Astrocyte (in vitro differentiated cells and primary cell): ENCODE measurements around the gene CAPS. TPM values are rescaled to one million over a fixed set of nuclear protein-coding genes. Genes with fewer than 3 reads are reported as not detected.

Experiments used
- DNase-seq: peaks from one replicate; pipeline ENCODE4 v3.0.0-alpha.2; 2010; ENCODE audit warnings: low read depth
- FAIRE-seq: peaks from 2 replicates; lab custom pipeline; 2011; peaks lifted over from hg19 to GRCh38; lab: Jason Lieb, UNC
- H2AFZ ChIP-seq: 2 replicates; pipeline ENCODE4 v1.6.0; 2012; ENCODE audit warnings: low read depth, low read length, inconsistent platforms
- H3K27ac ChIP-seq: 2 replicates; pipeline ENCODE4 v1.5.1; 2011; ENCODE audit warnings: low read depth, low read length, inconsistent platforms
- H3K27me3 ChIP-seq: 2 replicates; pipeline ENCODE4 v1.6.0; 2011; ENCODE audit warnings: low read length, inconsistent platforms; ENCODE audit not compliant: insufficient read depth
- H3K36me3 ChIP-seq: 2 replicates; pipeline ENCODE4 v1.5.1; 2011; ENCODE audit warnings: low read length, inconsistent platforms; ENCODE audit not compliant: insufficient read depth
- H3K4me1 ChIP-seq: 2 replicates; pipeline ENCODE4 v1.5.1; 2011; ENCODE audit warnings: low read length, inconsistent platforms; ENCODE audit not compliant: insufficient read depth
- H3K4me2 ChIP-seq: 2 replicates; pipeline ENCODE4 v1.6.0; 2012; ENCODE audit warnings: low read length, inconsistent platforms
- H3K4me3 ChIP-seq: 2 replicates; pipeline ENCODE4 v1.5.1; 2011; ENCODE audit warnings: low read depth, mild to moderate bottlenecking, low read length, inconsistent platforms; ENCODE audit not compliant: insufficient read depth
- H3K79me2 ChIP-seq: 2 replicates; pipeline ENCODE4 v1.6.0; 2012; ENCODE audit warnings: mild to moderate bottlenecking, low read length, inconsistent platforms; ENCODE audit not compliant: insufficient read depth
- H3K9ac ChIP-seq: 2 replicates; pipeline ENCODE4 v1.6.0; 2012; ENCODE audit warnings: mild to moderate bottlenecking, low read length, inconsistent platforms
- H3K9me3 ChIP-seq: 2 replicates; pipeline ENCODE4 v1.5.1; 2012; ENCODE audit warnings: low read depth, mild to moderate bottlenecking, low read length, inconsistent platforms; ENCODE audit not compliant: insufficient read depth
- H4K20me1 ChIP-seq: 2 replicates; pipeline ENCODE4 v1.6.0; 2012; ENCODE audit warnings: low read length, inconsistent platforms; ENCODE audit not compliant: insufficient read depth
- H3K27ac Mint-ChIP-seq: one replicate; pipeline ENCODE4 v1.8.0; 2021; ENCODE audit warnings: mild to moderate bottlenecking, mixed read lengths; ENCODE audit not compliant: unreplicated experiment
- H3K27me3 Mint-ChIP-seq: one replicate; pipeline ENCODE4 v1.8.0; 2021; ENCODE audit warnings: low read depth, mixed read lengths; ENCODE audit not compliant: unreplicated experiment
- H3K36me3 Mint-ChIP-seq: one replicate; pipeline ENCODE4 v1.8.0; 2021; ENCODE audit warnings: low read depth, mixed read lengths; ENCODE audit not compliant: unreplicated experiment
- H3K4me1 Mint-ChIP-seq: one replicate; pipeline ENCODE4 v1.8.0; 2021; ENCODE audit warnings: low read depth, mixed read lengths; ENCODE audit not compliant: unreplicated experiment
- H3K4me3 Mint-ChIP-seq: one replicate; pipeline ENCODE4 v1.8.0; 2021; ENCODE audit warnings: mild to moderate bottlenecking, moderate library complexity, mixed read lengths; ENCODE audit not compliant: unreplicated experiment
- H3K9me3 Mint-ChIP-seq: one replicate; pipeline ENCODE4 v1.8.0; 2021; ENCODE audit warnings: mild to moderate bottlenecking, mixed read lengths; ENCODE audit not compliant: unreplicated experiment
- EZH2 ChIP-seq: IDR thresholded peaks from 2 replicates; pipeline ENCODE4 v1.6.1; 2012; ENCODE audit warnings: mild to moderate bottlenecking, low read length, inconsistent platforms; ENCODE audit not compliant: insufficient read depth
- total RNA-seq: library from RNA; stranded (reverse); gene quantifications from 2 replicates; pipeline ENCODE4 v1.2.1, GENCODE V29; 2021
- TF ChIP-seq, protein P1 (sequence below): IDR thresholded peaks from 2 replicates; pipeline ENCODE4 v1.5.1; 2011; ENCODE audit warnings: low read depth, mild to moderate bottlenecking, inconsistent platforms, low read length, moderate library complexity; ENCODE audit not compliant: insufficient read depth

Gene CAPS
- total RNA-seq, 1 donor from 2014 or later = 6.2 TPM

- no peak overlapping the region for H3K27ac Mint-ChIP-seq
- DNase-seq = peak; percentile 27
- Histone ChIP-seq H2AFZ (no peak overlapping the region), H3K27ac (no peak overlapping the region), H4K20me1 (peaks cover 96% of the 10 kb centered on the region), H3K4me3 (no peak overlapping the region), H3K4me2 (peak overlapping the region; percentile 30), H3K9ac (no peak overlapping the region), H3K36me3 (peaks cover 10% of the 10 kb centered on the region), H3K9me3 (no peaks in the 10 kb centered on the region), H3K79me2 (peaks cover 88% of the 10 kb centered on the region), H3K27me3 (no peaks in the 10 kb centered on the region), H3K4me1 (peaks cover 11% of the 10 kb centered on the region)
- no peaks in the 10 kb centered on the region for H3K9me3 Mint-ChIP-seq
- TF ChIP-seq EZH2 = no peak
- TF ChIP-seq, protein P1, sequence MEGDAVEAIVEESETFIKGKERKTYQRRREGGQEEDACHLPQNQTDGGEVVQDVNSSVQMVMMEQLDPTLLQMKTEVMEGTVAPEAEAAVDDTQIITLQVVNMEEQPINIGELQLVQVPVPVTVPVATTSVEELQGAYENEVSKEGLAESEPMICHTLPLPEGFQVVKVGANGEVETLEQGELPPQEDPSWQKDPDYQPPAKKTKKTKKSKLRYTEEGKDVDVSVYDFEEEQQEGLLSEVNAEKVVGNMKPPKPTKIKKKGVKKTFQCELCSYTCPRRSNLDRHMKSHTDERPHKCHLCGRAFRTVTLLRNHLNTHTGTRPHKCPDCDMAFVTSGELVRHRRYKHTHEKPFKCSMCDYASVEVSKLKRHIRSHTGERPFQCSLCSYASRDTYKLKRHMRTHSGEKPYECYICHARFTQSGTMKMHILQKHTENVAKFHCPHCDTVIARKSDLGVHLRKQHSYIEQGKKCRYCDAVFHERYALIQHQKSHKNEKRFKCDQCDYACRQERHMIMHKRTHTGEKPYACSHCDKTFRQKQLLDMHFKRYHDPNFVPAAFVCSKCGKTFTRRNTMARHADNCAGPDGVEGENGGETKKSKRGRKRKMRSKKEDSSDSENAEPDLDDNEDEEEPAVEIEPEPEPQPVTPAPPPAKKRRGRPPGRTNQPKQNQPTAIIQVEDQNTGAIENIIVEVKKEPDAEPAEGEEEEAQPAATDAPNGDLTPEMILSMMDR = no peak
- no peak overlapping the region for H3K4me3 Mint-ChIP-seq
- no peaks in the 10 kb centered on the region for H3K27me3 Mint-ChIP-seq
- peaks cover 20% of the 10 kb centered on the region for H3K36me3 Mint-ChIP-seq
- FAIRE-seq = no peak
- H3K4me1 Mint-ChIP-seq = peaks cover 29% of the 10 kb centered on the region
These were observed 33.4 kb downstream of the CAPS start for GRCh38 chr19:5947435-5947834.

GRCh38 chr19:5948752-5949564 lies 34.9 kb downstream of the CAPS start:
- peaks cover 10% of the 10 kb centered on the region for H3K36me3 ChIP-seq
- no peaks in the 10 kb centered on the region for H3K27me3 Mint-ChIP-seq
- no peak overlapping the region for H2AFZ ChIP-seq
- no peaks in the 10 kb centered on the region for H3K27me3 ChIP-seq
- H3K4me1 ChIP-seq = peaks cover 17% of the 10 kb centered on the region
- H3K27ac ChIP-seq = no peak overlapping the region
- FAIRE-seq = no peak
- peaks cover 23% of the 10 kb centered on the region for H3K36me3 Mint-ChIP-seq
- DNase-seq = no peak
- peaks cover 95% of the 10 kb centered on the region for H4K20me1 ChIP-seq
- H3K9ac ChIP-seq = no peak overlapping the region
- TF ChIP-seq EZH2 = no peak
- TF ChIP-seq, protein P1 = no peak
- H3K4me3 ChIP-seq = no peak overlapping the region
- H3K79me2 ChIP-seq = peaks cover 90% of the 10 kb centered on the region
- H3K4me1 Mint-ChIP-seq = peaks cover 35% of the 10 kb centered on the region
- peak overlapping the region; percentile 57 for H3K4me3 Mint-ChIP-seq
- H3K27ac Mint-ChIP-seq = no peak overlapping the region
- H3K9me3 Mint-ChIP-seq = no peaks in the 10 kb centered on the region
- no peak overlapping the region for H3K4me2 ChIP-seq
- H3K9me3 ChIP-seq = no peaks in the 10 kb centered on the region

DNA sequence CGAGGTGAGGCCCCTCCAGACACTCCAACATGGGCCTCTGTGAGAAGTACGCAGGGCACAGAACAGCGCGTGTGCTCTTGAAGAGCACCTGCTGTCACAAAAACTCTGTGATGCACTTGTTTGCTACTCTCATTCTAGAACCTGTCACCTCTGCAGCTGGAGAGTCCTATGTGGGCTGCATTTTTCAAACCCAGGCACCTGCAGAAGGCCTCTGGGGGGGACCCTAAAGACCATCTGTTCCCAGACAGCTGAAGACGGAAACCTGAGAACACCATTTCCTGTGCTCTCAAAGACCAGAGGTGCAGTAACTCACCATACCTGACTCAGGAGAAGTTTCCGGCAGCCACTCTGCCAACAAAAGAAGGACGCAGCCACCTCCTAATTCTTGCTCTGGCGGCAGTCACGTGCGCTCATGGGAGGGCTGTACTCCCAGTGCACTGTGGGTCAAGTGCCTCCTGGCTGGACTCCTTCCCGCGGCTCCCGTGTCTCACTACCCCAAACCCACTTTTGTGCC lies 35.8 kb downstream of the CAPS start:
- Histone ChIP-seq H3K79me2 (peaks cover 91% of the 10 kb centered on the region), H3K4me1 (peaks cover 25% of the 10 kb centered on the region), H2AFZ (no peak overlapping the region), H3K9me3 (no peaks in the 10 kb centered on the region), H3K4me3 (no peak overlapping the region), H3K36me3 (peaks cover 10% of the 10 kb centered on the region), H4K20me1 (peaks cover 95% of the 10 kb centered on the region), H3K4me2 (no peak overlapping the region), H3K9ac (no peak overlapping the region), H3K27ac (no peak overlapping the region), H3K27me3 (no peaks in the 10 kb centered on the region)
- Mint-ChIP-seq H3K4me3 (no peak overlapping the region), H3K4me1 (peaks cover 43% of the 10 kb centered on the region), H3K27me3 (no peaks in the 10 kb centered on the region), H3K27ac (no peak overlapping the region), H3K9me3 (no peaks in the 10 kb centered on the region), H3K36me3 (peaks cover 25% of the 10 kb centered on the region)
- TF ChIP-seq, protein P1 = no peak
- no peak for TF ChIP-seq EZH2
- DNase-seq (no peak), FAIRE-seq (no peak)
